Measurements from ENCODE around the gene ACTN2.

DNA sequence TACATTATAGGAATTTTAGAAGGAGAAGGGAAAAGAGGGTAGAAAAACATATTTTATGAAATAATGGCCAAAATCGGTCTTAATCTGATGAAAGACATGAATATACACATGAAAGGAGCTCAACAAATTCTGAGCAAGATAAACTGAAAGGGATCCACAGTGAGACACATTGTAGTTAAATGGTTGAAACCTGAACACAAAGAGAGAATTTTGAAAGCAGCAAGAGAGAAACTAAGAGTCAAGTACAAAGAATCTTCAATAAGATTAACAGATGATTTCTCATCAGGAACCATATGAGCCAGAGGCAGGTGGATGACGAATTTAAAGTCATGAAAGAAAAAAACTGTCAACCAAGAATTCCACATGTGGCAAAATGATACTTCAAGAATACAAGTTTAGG, 93.0 kb downstream of the ACTN2 start:
- TF ChIP-seq EZH2 (IDR thresholded peaks at IDR 0.05; ENCODE audit: borderline replicate concordance) (no peak), CTCF (IDR thresholded peaks at IDR 0.05; ENCODE audit: poor library complexity) (no peak), EZH2phosphoT487 (IDR thresholded peaks at IDR 0.05; ENCODE audit: low read depth, severe bottlenecking, unreplicated experiment) (no peak)

Measured in hepatocyte (in vitro differentiated cells).